C4-2B (cell line): ENCODE data around the gene TLK2.
"Not testable (repeated sequence)": the region's sequence is repeated elsewhere in the genome, so short reads cannot be mapped to it uniquely, and the experiment has no call there.

Source experiments
- H3K27ac ChIP-seq: fragments of 450-650 bp; 2 replicates; pipeline ENCODE4 v1.5.1; 2017
- ZFX ChIP-seq: fragments of 450-650 bp; IDR thresholded peaks from 2 replicates; pipeline ENCODE4 v1.6.1; 2017
- TF ChIP-seq, protein P1 (sequence below): fragments of 450-650 bp; conservative IDR thresholded peaks from 2 replicates; pipeline ENCODE4 v1.5.1; 2017; ENCODE audit warnings: mild to moderate bottlenecking

Gene TLK2

GRCh38 chr17:62543278-62543775 lies 64.7 kb downstream of the TLK2 start:
- H3K27ac ChIP-seq = not testable (repeated sequence)

DNA sequence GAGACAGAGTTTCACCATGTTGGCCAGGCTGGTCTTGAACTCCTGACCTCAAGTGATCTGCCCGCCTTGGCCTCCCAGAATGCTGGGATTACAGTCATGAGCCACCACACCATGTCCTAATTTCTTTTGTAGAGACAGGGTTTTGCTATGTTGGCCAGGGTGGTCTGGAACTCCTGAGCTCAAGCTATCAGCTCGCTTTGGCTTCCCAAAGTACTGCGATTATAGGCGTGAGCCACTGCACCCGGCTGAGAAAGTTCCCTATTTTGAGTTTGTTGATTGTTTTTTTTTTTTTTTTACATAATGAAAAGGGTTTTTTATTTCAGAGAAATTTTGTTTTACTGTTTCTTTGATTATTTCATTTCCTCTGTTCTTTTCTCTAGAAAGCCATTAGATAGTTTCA lies 67.4 kb downstream of the TLK2 start:
- H3K27ac ChIP-seq = not testable (repeated sequence)

- not testable (repeated sequence) for H3K27ac ChIP-seq
- TF ChIP-seq, protein P1, sequence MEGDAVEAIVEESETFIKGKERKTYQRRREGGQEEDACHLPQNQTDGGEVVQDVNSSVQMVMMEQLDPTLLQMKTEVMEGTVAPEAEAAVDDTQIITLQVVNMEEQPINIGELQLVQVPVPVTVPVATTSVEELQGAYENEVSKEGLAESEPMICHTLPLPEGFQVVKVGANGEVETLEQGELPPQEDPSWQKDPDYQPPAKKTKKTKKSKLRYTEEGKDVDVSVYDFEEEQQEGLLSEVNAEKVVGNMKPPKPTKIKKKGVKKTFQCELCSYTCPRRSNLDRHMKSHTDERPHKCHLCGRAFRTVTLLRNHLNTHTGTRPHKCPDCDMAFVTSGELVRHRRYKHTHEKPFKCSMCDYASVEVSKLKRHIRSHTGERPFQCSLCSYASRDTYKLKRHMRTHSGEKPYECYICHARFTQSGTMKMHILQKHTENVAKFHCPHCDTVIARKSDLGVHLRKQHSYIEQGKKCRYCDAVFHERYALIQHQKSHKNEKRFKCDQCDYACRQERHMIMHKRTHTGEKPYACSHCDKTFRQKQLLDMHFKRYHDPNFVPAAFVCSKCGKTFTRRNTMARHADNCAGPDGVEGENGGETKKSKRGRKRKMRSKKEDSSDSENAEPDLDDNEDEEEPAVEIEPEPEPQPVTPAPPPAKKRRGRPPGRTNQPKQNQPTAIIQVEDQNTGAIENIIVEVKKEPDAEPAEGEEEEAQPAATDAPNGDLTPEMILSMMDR = peak; percentile 82
Measured at GRCh38 chr17:62552851-62553659, 74.4 kb downstream of the TLK2 start.

DNA sequence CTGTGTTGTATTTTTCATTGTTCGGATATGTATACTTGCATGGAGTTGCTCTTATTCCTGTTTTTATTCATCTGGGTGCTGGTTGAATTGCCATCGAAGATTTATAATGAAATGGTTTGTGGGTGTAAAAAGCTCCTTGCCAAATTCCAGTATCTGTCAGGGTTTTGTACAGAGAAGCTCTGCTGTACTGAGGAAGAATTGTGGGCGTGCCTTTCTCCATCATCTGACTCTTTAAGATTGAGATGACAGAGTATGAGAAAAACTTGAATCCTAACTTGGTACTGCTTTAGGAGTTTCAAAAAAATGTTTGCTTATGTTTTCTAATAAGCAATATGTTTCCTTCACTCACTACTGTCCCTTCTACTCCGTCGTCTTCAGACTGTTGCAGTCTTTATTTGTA lies 78.9 kb downstream of the TLK2 start:
- H3K27ac ChIP-seq = not testable (repeated sequence)

- not testable (repeated sequence) for H3K27ac ChIP-seq
Measured at GRCh38 chr17:62558941-62559340, 80.3 kb downstream of the TLK2 start.

- H3K27ac ChIP-seq = not testable (repeated sequence)
Measured at GRCh38 chr17:62560971-62561370, 82.3 kb downstream of the TLK2 start.

DNA sequence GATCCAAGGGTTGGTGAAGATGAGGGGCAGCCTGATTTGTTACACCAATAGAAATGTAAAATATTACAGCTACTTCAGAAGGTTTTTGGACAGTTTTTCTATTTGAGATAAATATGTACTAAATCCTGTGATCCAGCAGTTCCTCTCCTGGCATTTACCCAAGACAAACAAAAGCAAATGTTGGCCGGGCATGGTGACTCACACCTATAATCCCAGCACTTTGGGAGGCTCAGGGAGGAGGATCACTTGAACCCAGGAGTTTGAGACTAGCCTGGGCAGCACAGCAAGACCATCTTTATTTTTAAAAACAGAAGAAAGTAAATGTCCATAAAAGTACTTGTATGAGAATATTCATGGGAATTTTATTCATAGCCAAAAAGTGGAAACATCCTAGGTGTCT lies 84.0 kb downstream of the TLK2 start:
- TF ChIP-seq, protein P1 = no peak
- no peak for TF ChIP-seq ZFX
- no peak overlapping the region for H3K27ac ChIP-seq

- no peak overlapping the region for H3K27ac ChIP-seq
- TF ChIP-seq, protein P1 = no peak
- no peak for TF ChIP-seq ZFX
Measured at GRCh38 chr17:62565817-62566216, 87.2 kb downstream of the TLK2 start.

DNA sequence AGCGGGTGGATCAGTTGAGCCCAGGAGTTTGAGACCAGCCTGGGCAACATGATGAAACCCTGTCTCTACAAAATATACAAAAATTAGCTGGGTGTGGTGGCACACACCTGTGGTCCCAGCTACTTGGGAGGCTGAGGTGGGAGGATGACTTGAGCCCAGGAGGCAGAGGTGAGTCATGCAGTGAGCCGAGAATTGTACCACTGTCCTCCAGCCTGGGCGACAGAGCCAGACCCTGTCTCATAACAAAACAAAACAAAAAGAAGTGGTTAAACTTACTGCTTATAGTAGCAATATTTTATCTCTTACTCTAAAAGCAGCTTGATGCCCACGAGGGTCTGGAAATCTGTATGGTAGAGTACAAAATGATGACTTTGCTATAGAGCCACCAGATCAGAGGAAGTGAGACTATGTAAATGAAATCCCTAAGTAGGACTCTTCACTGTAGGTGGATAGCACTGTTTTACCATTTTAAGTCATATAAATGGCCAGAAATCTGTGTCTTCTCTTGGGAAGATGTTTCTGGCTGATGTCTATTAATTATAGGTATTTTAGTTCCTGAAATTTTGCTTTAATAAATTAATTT lies 88.5 kb downstream of the TLK2 start:
- no peak overlapping the region for H3K27ac ChIP-seq

GRCh38 chr17:62572488-62572887 lies 93.9 kb downstream of the TLK2 start:
- no peak overlapping the region for H3K27ac ChIP-seq
- TF ChIP-seq ZFX = no peak
- TF ChIP-seq, protein P1 = no peak

More for the DNA sequence above, 88.5 kb downstream of the TLK2 start:
- no peak for TF ChIP-seq ZFX
- TF ChIP-seq, protein P1 = no peak
